RWPE1 (cell line): ENCODE measurements around the gene KCNQ1.

Experiments used
- CTCF ChIA-PET: fragments of 350-600 bp; sonication (Branson Sonifier 250); formaldehyde crosslinking; extraction: SDS; loops from one replicate; lab custom pipeline; 2021; lab: Yijun Ruan, JAX
- POLR2A ChIA-PET: fragments of 400-600 bp; formaldehyde crosslinking; extraction: SDS; loops from one replicate; lab custom pipeline; 2020; ENCODE audit warnings: antibody characterized with exemption; ENCODE audit not compliant: low non-redundant PET; lab: Yijun Ruan, JAX
- DNase-seq: peaks from one replicate; pipeline ENCODE4 v3.0.0; 2012; ENCODE audit warnings: low spot score
- H3K27ac ChIP-seq: fragments of 450-650 bp; 2 replicates; pipeline ENCODE4 v1.5.1; 2017
- TF ChIP-seq, protein P1 (sequence below): fragments of 450-650 bp; conservative IDR thresholded peaks from 2 replicates; pipeline ENCODE4 v1.5.1; 2017; ENCODE audit warnings: low read depth, mild to moderate bottlenecking

The KCNQ1 gene

DNA sequence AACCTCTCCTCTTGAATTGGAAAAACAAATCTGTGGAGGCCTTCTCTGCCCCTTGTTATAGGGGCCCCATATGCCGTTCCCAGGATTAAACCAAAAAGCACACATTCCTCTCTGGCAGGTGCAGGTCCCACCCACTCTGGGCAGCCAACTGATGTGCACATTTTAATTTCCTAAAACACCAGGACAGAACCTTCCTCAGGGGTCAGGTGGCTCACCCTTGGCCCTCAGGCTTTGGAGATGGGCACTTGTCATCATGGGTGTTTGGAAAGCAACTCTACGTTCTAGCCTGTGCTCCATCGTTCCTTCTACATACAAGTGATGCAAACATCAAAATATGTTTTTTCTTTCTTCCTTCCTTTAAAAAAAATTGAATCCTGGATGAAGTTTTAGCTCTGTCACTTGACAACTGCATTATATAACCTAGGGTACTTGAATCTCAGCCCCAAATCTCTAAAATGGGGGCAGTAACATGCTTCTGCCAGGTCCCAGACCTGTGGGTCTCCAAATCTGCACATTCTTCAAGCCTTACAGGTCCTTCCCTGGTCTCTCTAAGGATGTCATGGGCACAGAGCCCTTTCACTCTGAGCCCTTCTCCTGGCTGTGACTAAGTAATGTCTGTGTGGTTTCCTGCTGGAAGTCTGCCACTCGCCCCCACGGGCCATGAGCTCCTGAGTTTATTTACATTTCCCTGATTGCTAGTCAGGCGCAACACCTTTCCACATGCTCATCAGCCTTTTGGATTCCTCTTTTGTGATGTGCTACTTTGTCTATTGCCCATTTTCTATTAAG is 211.2 kb downstream of the KCNQ1 start:
- TF ChIP-seq, protein P1, sequence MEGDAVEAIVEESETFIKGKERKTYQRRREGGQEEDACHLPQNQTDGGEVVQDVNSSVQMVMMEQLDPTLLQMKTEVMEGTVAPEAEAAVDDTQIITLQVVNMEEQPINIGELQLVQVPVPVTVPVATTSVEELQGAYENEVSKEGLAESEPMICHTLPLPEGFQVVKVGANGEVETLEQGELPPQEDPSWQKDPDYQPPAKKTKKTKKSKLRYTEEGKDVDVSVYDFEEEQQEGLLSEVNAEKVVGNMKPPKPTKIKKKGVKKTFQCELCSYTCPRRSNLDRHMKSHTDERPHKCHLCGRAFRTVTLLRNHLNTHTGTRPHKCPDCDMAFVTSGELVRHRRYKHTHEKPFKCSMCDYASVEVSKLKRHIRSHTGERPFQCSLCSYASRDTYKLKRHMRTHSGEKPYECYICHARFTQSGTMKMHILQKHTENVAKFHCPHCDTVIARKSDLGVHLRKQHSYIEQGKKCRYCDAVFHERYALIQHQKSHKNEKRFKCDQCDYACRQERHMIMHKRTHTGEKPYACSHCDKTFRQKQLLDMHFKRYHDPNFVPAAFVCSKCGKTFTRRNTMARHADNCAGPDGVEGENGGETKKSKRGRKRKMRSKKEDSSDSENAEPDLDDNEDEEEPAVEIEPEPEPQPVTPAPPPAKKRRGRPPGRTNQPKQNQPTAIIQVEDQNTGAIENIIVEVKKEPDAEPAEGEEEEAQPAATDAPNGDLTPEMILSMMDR = no peak
- H3K27ac ChIP-seq = no peak overlapping the region
- POLR2A ChIA-PET = no interaction called here
- CTCF ChIA-PET = no interaction called here
- peak; percentile 41 for DNase-seq

DNA sequence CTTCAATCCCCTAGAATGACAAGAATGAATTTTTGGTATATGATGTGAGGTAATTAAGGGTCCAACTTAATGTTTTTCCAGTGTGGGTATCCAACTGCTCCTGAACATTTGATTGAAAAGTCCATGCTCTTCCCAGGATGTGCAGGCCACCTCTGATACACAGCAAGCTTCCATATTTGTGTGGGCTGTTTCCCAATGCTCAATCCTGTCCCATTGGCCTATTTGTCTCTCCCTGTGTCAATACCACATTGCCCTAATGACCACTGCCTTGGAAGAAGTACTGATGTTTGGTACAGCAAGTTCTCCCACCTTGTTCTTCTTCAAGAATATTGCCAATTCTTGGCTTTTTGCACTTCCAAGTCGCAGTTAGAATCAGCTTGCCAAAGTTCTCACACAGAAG is 212.1 kb downstream of the KCNQ1 start:
- no peak for DNase-seq
- CTCF ChIA-PET = no interaction called here
- POLR2A ChIA-PET = no interaction called here
- TF ChIP-seq, protein P1 = no peak
- no peak overlapping the region for H3K27ac ChIP-seq

DNA sequence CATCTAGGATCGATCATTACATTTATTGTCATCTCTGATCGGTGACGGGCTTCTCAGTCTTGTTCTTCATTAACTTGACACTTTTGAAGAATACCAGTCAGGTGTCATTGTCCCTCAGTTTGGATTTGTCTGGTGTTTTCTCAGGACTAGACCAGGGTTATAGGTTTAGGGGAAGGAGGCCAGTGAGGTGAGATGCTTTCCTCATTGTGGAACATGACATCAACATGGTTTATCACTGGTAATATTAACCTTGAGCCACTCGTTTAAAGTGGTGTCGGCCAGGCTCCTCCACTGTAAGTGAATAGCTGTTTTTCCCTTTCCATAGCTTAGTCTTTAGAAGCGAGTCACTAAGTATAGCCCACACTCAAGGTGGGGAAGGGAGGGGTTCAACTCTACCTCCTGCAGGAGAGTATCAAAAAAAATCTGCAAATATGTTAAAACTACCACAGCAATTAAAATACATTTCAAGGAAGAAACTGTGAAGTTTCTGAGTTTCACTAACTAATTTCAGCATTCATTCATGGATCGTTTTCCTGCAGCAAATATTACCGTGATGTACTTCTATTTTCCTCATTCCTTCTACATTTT is 213.0 kb downstream of the KCNQ1 start:
- H3K27ac ChIP-seq = no peak overlapping the region
- TF ChIP-seq, protein P1 = no peak
- no peak for DNase-seq
- POLR2A ChIA-PET = no interaction called here
- CTCF ChIA-PET = interaction anchor here (0.7 kb wide), 2 partner anchors 121 to 230 kb away, joined by 3 to 4 read pairs; no protein-coding TSS in a partner anchor

DNA sequence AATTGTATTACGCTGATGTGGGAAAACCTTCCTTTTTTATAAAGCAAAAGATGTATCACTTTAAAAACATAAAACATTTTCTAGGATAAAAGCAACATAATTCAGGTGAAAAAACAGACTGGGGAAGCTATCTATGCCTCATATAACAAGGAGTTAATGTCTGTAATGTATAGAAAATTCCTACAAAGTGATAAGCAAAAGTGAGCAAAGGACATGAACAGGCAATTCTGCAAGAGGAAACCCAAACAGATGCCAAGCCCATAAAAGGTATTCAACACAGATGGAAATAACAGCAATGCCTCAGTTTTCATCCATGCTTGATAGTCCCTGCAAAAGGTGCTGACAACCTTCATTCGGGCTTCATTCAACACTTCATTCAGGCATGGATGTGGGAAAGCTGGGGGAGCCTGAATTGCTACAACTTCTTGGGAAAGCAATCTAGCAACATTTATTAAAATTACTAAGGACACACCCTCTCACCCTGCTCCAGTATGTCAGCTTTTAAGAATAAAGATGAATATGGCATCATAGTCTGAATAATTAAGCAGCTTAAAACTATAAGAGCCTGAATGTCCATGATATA is 215.6 kb downstream of the KCNQ1 start:
- TF ChIP-seq, protein P1 = no peak
- CTCF ChIA-PET = no interaction called here
- DNase-seq = no peak
- POLR2A ChIA-PET = no interaction called here
- no peak overlapping the region for H3K27ac ChIP-seq

DNA sequence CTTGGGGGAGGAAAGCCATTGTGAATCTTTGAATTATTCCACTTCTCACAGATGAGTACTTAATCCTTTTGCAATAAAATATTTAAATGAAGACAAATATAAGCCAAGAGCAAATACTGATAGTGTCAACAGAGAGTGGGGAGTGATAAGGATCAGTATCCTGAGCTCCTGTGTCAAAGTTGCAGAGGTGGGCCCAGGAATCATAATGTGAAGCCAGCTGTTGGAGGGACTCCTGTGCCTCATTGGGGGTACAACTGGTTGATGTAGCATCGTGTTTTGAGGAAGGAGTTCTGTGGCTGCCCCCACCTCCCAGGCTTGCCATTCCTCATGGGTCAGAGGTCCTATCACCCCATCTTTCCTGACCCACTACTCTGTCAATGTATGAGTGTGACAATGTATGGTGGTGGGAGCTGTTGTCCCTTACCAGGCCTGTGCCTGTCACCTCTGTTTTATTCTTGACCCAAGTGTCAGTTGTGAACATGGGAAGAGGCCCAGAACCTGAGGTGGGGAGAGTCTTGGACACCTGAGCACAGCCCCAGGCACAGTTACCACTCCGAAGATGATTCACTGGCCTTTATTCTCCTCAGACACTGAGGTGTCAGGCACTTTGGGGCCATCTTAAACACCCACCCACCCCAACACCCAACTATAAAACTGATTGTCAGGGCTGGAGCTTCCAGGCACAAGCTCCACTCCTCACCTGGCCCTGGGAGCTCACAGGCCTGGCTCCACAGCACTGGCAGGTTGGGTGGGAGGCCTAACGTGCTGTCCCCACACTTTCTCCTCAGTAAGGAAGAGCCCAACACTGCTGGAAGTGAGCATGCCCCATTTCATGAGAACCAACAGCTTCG is 216.6 kb downstream of the KCNQ1 start:
- no peak overlapping the region for H3K27ac ChIP-seq
- POLR2A ChIA-PET = no interaction called here
- DNase-seq = no peak

More for the DNA sequence above, 216.6 kb downstream of the KCNQ1 start:
- TF ChIP-seq, protein P1 = no peak
- CTCF ChIA-PET = no interaction called here
